K562 (cell line): ENCODE measurements around the gene FRMD5. TPM values are rescaled to one million over a fixed set of nuclear protein-coding genes. Genes with fewer than 3 reads are reported as not detected.
"Not testable (repeated sequence)": the region's sequence is repeated elsewhere in the genome, so short reads cannot be mapped to it uniquely, and the experiment has no call there.

Source experiments
- ATAC-seq: fragments of 200-7000 bp; cut with Tn5 transposase; 3 replicates; pipeline ENCODE4 v1.9.1; 2020; ENCODE audit warnings: moderate library complexity
- BruUV-seq: library from RNA; stranded (reverse); fragments of 400-500 nt; replicated peaks from 2 replicates; lab custom pipeline; 2021; lab: Mats Ljungman, UMichigan
- CTCF ChIA-PET: fragments of 300-600 bp; formaldehyde crosslinking; extraction: SDS; loops from one replicate; lab custom pipeline; 2021; ENCODE audit warnings: low intra/inter-chr PET ratio; lab: Yijun Ruan, JAX
- POLR2A ChIA-PET: fragments of 300-600, 350-650 bp; sonication (Branson Sonifier 250); formaldehyde crosslinking; extraction: SDS; loops from one replicate; lab custom pipeline; 2021; ENCODE audit warnings: antibody characterized with exemption, inconsistent platforms; lab: Yijun Ruan, JAX
- DNase-seq, 4 experiments: peaks; one replicate each; pipeline versions ENCODE4 v3.0.0 to v3.0.0-alpha.2; 2011 to 2018; ENCODE audit warnings: low spot score in 3 of 4, mixed read lengths in 3 of 4; ENCODE audit errors: extremely low read depth in 1 of 4
- FAIRE-seq: peaks from 2 replicates; lab custom pipeline; 2011; peaks lifted over from hg19 to GRCh38; lab: Jason Lieb, UNC
- H2AFZ ChIP-seq: 2 replicates; pipeline ENCODE4 v1.6.0; 2011; ENCODE audit warnings: low read depth, low read length, control low read depth, inconsistent platforms
- H3K27ac ChIP-seq: fragments of 200-600 bp; 3 replicates; pipeline ENCODE4 v1.8.0; 2011; ENCODE audit warnings: low read depth, mild to moderate bottlenecking, control low read depth, inconsistent platforms, low read length, moderate library complexity, mixed read lengths; ENCODE audit errors: extremely low read depth
- H3K27me3 ChIP-seq, 2 experiments: fragments of 300-600 bp in 1 of 2; 2 replicates in 1 of 2; 3 replicates in 1 of 2; pipeline versions ENCODE4 v1.6.0 to v1.8.0; 2011; ENCODE audit warnings: inconsistent platforms in 2 of 2, low read length in 2 of 2, mild to moderate bottlenecking in 1 of 2, mixed read lengths in 1 of 2, moderate library complexity in 1 of 2; ENCODE audit not compliant: control insufficient read depth in 2 of 2, insufficient read depth in 2 of 2
- H3K36me3 ChIP-seq: fragments of 300-600 bp; 3 replicates; pipeline ENCODE4 v1.8.0; 2011; ENCODE audit warnings: mild to moderate bottlenecking, low read length, inconsistent platforms; ENCODE audit not compliant: control insufficient read depth, insufficient read depth
- H3K4me1 ChIP-seq, 2 experiments: fragments of 200-600 bp in 1 of 2; replicated peaks in 1 of 2; 2 replicates in 1 of 2; 3 replicates in 1 of 2; pipeline versions ENCODE4 v1.5.1 to v1.8.0; 2011; ENCODE audit warnings: inconsistent platforms in 2 of 2, low read length in 2 of 2, mild to moderate bottlenecking in 1 of 2, mixed read lengths in 1 of 2, moderate library complexity in 1 of 2; ENCODE audit not compliant: control insufficient read depth in 2 of 2, insufficient read depth in 2 of 2
- H3K4me2 ChIP-seq: 2 replicates; pipeline ENCODE4 v1.6.1; 2011; ENCODE audit warnings: low read length, control low read depth, inconsistent platforms, mixed read lengths; ENCODE audit not compliant: insufficient read depth
- H3K4me3 ChIP-seq: fragments of 200-600 bp; sonication (generic), shearing (Covaris generic); 2 replicates; pipeline ENCODE4 v1.5.1; 2016; ENCODE audit warnings: control low read depth, inconsistent platforms
- H3K79me2 ChIP-seq: fragments of 200-600 bp; 3 replicates; pipeline ENCODE4 v1.8.0; 2011; ENCODE audit warnings: low read length, inconsistent platforms; ENCODE audit not compliant: control insufficient read depth, insufficient read depth
- H3K9ac ChIP-seq, 2 experiments: 2 replicates each; pipeline versions ENCODE4 v1.6.0 to v1.6.1; 2011; ENCODE audit warnings: low read depth in 2 of 2, low read length in 2 of 2, control low read depth in 1 of 2, inconsistent platforms in 1 of 2, mild to moderate bottlenecking in 1 of 2, mixed read lengths in 1 of 2; ENCODE audit not compliant: insufficient read depth in 1 of 2
- H3K9me1 ChIP-seq: one replicate; pipeline ENCODE4 v1.6.0; 2011; ENCODE audit warnings: inconsistent platforms, mild to moderate bottlenecking, low read length, moderate library complexity; ENCODE audit not compliant: control insufficient read depth, insufficient read depth
- H3K9me3 ChIP-seq: replicated peaks from 2 replicates; pipeline ENCODE4 v1.5.1; 2011; ENCODE audit warnings: low read depth, low read length, inconsistent platforms; ENCODE audit not compliant: control insufficient read depth, insufficient read depth
- H4K20me1 ChIP-seq: replicated peaks from 2 replicates; pipeline ENCODE4 v1.6.1; 2011; ENCODE audit warnings: low read length, inconsistent platforms, mixed read lengths; ENCODE audit not compliant: control insufficient read depth, insufficient read depth
- BCOR ChIP-seq: fragments of 450-650 bp; IDR thresholded peaks from 2 replicates; pipeline ENCODE4 v1.6.1; 2016
- CEBPG ChIP-seq, 3 experiments: fragments of 200-800 bp in 1 of 3; sonication (Bioruptor generic) in 1 of 3; sonication (generic) in 1 of 3; formaldehyde crosslinking in 1 of 3; IDR thresholded peaks in 2 of 3; conservative IDR thresholded peaks in 1 of 3; 2 replicates each; pipeline versions ENCODE4 v1.6.1 to v1.8.0; 2016 to 2022; ENCODE audit warnings: missing compliant biosample characterization in 2 of 3, missing genetic modification characterization in 2 of 3, mild to moderate bottlenecking in 1 of 3, missing genetic modification reagents in 1 of 3
- RBM25 ChIP-seq: fragments of 200-400 bp; formaldehyde crosslinking; IDR thresholded peaks from 2 replicates; pipeline ENCODE4 v1.6.1; 2018; ENCODE audit warnings: low read length, low read depth, moderate library complexity; ENCODE audit not compliant: severe bottlenecking
- ZNF146 ChIP-seq: IDR thresholded peaks from one replicate; pipeline ENCODE4 v1.6.1; 2018; ENCODE audit warnings: missing compliant biosample characterization; ENCODE audit not compliant: unreplicated experiment
- WGBS: fragments of 100-300 bp; shearing (Covaris generic); methylation state at CpG from one replicate; pipeline ENCODE4 v1.1.6; 2016; ENCODE audit warnings: low coverage, mixed read lengths; ENCODE audit not compliant: insufficient coverage; ENCODE audit errors: missing lambda C conversion rate; 5-methylcytosine and 5-hydroxymethylcytosine counted together
- in situ Hi-C: fragments of 300-500 bp; cut with MboI; formaldehyde crosslinking; loops from 4 replicates; pipeline ENCODE4 v1.15.0; 2018; ENCODE audit warnings: inconsistent platforms, mixed read lengths
- intact Hi-C: fragments of 100-400 bp; cut with micrococcal nuclease; formaldehyde crosslinking; loops from 2 replicates; pipeline ENCODE4 v1.14.2; 2022
- polyA plus RNA-seq, 8 experiments: library from polyadenylated mRNA; depleted of rRNA in 4 of 8; stranded (reverse) in 5 of 8; unstranded in 3 of 8; fragments of >200 nt; fragmentation: Nextera tagmentation in 2 of 8; fragmentation: Illumina TruSeq in 1 of 8; extraction: Ambion mirVana in 2 of 8; extraction: Trizol in 1 of 8; gene quantifications; 2 replicates each; pipeline versions ENCODE4 v1.2.1 to v1.2.3, GENCODE V29; 2011 to 2014; ENCODE audit warnings: inconsistent platforms in 1 of 8, missing spikeins in 1 of 8
- total RNA-seq, 7 experiments: library from RNA; depleted of rRNA in 6 of 7; stranded (reverse); fragments of >200 nt in 6 of 7; fragmentation: Illumina TruSeq in 2 of 7; extraction: Trizol in 2 of 7; gene quantifications; 2 replicates each; pipeline versions ENCODE4 v1.2.1 to v1.2.3, GENCODE V29; 2011 to 2021; ENCODE audit warnings: low replicate concordance in 1 of 7

The FRMD5 gene
- total and polyA plus RNA-seq, 9 of the 15 experiments (the other 6 are each of a cell fraction or from before 2014, with no cell fraction given) = 0.13 to 0.38 TPM; not detected in 7

GRCh38 chr15:44227584-44227983 lies 32.5 kb upstream of the FRMD5 start (continued):
- no peak for TF ChIP-seq CEBPG (CRISPR knock-in tag; IDR thresholded peaks at IDR 0.05)
- TF ChIP-seq CEBPG (tag; conservative IDR thresholded peaks at IDR 0.05 in 1 of 2, IDR thresholded peaks at IDR 0.05 in 1 of 2) = peak; percentile 34 to 69; a peak in 3 of 4 replicates

DNA sequence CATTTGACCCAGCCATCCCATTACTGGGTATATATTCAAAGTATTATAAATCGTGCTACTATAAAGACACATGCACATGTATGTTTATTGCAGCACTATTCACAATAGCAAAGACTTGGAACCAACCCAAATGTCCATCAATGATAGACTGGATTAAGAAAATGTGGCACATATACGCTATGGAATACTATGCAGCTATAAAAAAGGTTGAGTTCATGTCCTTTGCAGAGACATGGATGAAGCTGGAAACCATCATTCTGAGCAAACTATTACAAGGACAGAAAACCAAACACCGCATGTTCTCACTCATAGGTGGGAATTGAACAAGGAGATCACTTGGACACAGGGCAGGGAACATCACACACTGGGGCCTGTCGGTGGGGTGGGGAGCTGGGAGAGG lies 31.9 kb upstream of the FRMD5 start:
- H3K4me2 ChIP-seq, CTCF ChIA-PET, H3K79me2 ChIP-seq, BruUV-seq, H3K36me3 ChIP-seq, ATAC-seq, POLR2A ChIA-PET, H3K9ac ChIP-seq, DNase-seq, H3K9me3 ChIP-seq, FAIRE-seq, in situ Hi-C loops, H4K20me1 ChIP-seq, H3K4me1 ChIP-seq, H3K9me1 ChIP-seq, H3K27me3 ChIP-seq, H3K4me3 ChIP-seq, H2AFZ ChIP-seq, H3K27ac ChIP-seq: not testable (repeated sequence)
- peak; percentile 71 for TF ChIP-seq ZNF146 (CRISPR knock-in tag)
- TF ChIP-seq BCOR = peak; percentile 45; the same call in 1 of the 2 replicates
- peak; percentile 36 for TF ChIP-seq RBM25
- WGBS = 0% methylated on average over 4 of the region's 4 CpGs
- intact Hi-C loops = loop anchor here (10.0 kb wide), 1 partner anchor 62 kb away; no protein-coding TSS in a partner anchor
